Spleen (tissue), 11 donors: ENCODE data around the gene TRABD2B. TPM values are rescaled to one million over a fixed set of nuclear protein-coding genes. Genes with fewer than 3 reads are reported as not detected.

Experiments
- DNase-seq: peaks from one replicate; pipeline ENCODE4 v3.0.0-alpha.2; 2020
- H3K27ac ChIP-seq, 8 donors: fragments of 200-600 bp; sonication (generic) in 7 of 8; 1 replicate in 4 of 8; 2 replicates in 4 of 8; pipeline versions ENCODE4 v1.5.0 to v1.8.0; 2016 to 2021; ENCODE audit warnings: inconsistent platforms in 4 of 8, mild to moderate bottlenecking in 4 of 8, moderate library complexity in 1 of 8
- H3K27me3 ChIP-seq, 7 donors: fragments of 200-600 bp; sonication (generic) in 6 of 7; replicated peaks in 1 of 7; 1 replicate in 4 of 7; 2 replicates in 3 of 7; pipeline versions ENCODE4 v1.5.0 to v1.8.0; 2016 to 2021; ENCODE audit warnings: inconsistent platforms in 3 of 7, mild to moderate bottlenecking in 1 of 7
- H3K36me3 ChIP-seq, 6 donors: fragments of 200-600 bp; sonication (generic) in 5 of 6; 1 replicate in 4 of 6; 2 replicates in 2 of 6; pipeline versions ENCODE4 v1.5.0 to v1.8.0; 2016 to 2021; ENCODE audit warnings: inconsistent platforms in 2 of 6
- H3K4me1 ChIP-seq, 6 donors: fragments of 200-600 bp; sonication (generic) in 5 of 6; 1 replicate in 3 of 6; 2 replicates in 3 of 6; pipeline versions ENCODE4 v1.5.0 to v1.8.0; 2016 to 2021; ENCODE audit warnings: inconsistent platforms in 3 of 6
- H3K4me3 ChIP-seq, 8 donors: fragments of 200-600 bp; sonication (generic) in 7 of 8; 1 replicate in 4 of 8; 2 replicates in 4 of 8; pipeline versions ENCODE4 v1.5.0 to v1.8.0; 2016 to 2021; ENCODE audit warnings: inconsistent platforms in 4 of 8, mild to moderate bottlenecking in 4 of 8, moderate library complexity in 2 of 8
- H3K9me3 ChIP-seq, 8 donors: fragments of 200-600 bp; sonication (generic) in 7 of 8; 1 replicate in 4 of 8; 2 replicates in 4 of 8; pipeline versions ENCODE4 v1.5.0 to v1.8.0; 2016 to 2021; ENCODE audit warnings: inconsistent platforms in 4 of 8
- POLR2A ChIP-seq, 3 donors: fragments of 450-650 bp; IDR thresholded peaks; one replicate each; pipeline ENCODE4 v1.5.1; 2017; ENCODE audit warnings: antibody characterized with exemption in 3 of 3, mild to moderate bottlenecking in 1 of 3
- POLR2AphosphoS5 ChIP-seq, 3 donors: sonication (generic); formaldehyde crosslinking; IDR thresholded peaks; one replicate each; pipeline ENCODE4 v1.5.1; 2017; ENCODE audit warnings: antibody characterized with exemption in 3 of 3
- WGBS, 5 donors: extraction: QIAGEN DNeasy Blood & Tissue Kit in 3 of 5; methylation state at CpG; one replicate each; pipeline versions ENCODE4 v1.1.5 to v1.1.7; 2013 to 2018; 5-methylcytosine and 5-hydroxymethylcytosine counted together
- intact Hi-C: fragments of 100-400 bp; cut with DNase I; formaldehyde crosslinking; loops from one replicate; pipeline ENCODE4 v1.15.0; 2023; ENCODE audit warnings: low total_unique reads
- polyA plus RNA-seq, 3 donors: library from polyadenylated mRNA; stranded (reverse); fragments of 200-250 nt; gene quantifications; one replicate each; pipeline ENCODE4 v1.2.1, GENCODE V29; 2013
- total RNA-seq, 7 donors: library from RNA; depleted of rRNA in 3 of 7; stranded (reverse); fragments of >200 nt in 3 of 7; fragmentation: NEBNext Ultra II Directional in 4 of 7; extraction: Animal tissue kit (Norgen Biotek cat#: 25700) in 4 of 7; gene quantifications; one replicate each; pipeline versions ENCODE4 v1.1.0 to v1.2.1, GENCODE V29; 2016 to 2021
- TF ChIP-seq, protein P1 (sequence below), 11 experiments: fragments of 200-600 bp in 7 of 11; fragments of 450-650 bp in 4 of 11; sonication (generic) in 4 of 11; IDR thresholded peaks in 8 of 11; conservative IDR thresholded peaks in 3 of 11; 1 replicate in 7 of 11; 2 replicates in 4 of 11; pipeline versions ENCODE4 v1.4.0 to v1.8.0; 2016 to 2021; ENCODE audit warnings: antibody characterized with exemption in 11 of 11, inconsistent platforms in 4 of 11, mild to moderate bottlenecking in 1 of 11
- donor health status: healthy with polysubstance abuse.
- donor health status: DM: no; HTN: no; CAD: no; lungs with moderate emphysema.
- donor health status: DM: no; HTN: no; CAD: no.
- donor health status: Bipolar disorder and iron deficiency.
- donor health status: healthy.
- donor health status: DM: no; HTN: no; CAD: no.
- donor health status: DM: yes; HTN: yes; CAD: no.

Gene TRABD2B
- total and polyA plus RNA-seq, 10 donors, result 0.11 to 3.5 (median 0.64) TPM

DNA sequence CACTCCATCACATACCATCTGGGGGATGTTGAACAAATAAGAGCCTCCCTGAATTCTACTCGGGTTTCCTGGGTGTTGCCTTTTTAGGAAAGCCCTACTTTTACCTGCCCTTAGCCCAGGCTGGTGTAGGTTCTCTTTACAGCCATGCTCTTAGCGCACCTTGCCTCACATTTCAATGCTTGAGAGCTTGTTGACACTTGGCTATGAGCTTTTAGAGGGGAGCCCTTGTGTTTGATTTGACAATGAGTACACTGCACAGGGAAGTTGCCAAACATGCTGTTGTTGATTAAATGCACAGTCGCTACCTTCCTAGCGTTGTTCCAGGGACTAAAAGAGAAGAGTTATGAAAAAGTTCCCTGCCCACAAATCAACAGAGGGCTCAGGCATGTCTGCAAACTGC is 103.8 kb downstream of the TRABD2B start:
- Histone ChIP-seq H3K4me1 (no peaks in the 10 kb centered on the region), H3K9me3 (no peaks in the 10 kb centered on the region), H3K4me3 (no peak overlapping the region), H3K27me3 (peaks cover 0 to 42% (median 0%) of the 10 kb centered on the region in 7 donors), H3K36me3 (no peaks in the 10 kb centered on the region), H3K27ac (no peak overlapping the region)
- intact Hi-C loops, result no loop called here
- TF ChIP-seq, protein P1, sequence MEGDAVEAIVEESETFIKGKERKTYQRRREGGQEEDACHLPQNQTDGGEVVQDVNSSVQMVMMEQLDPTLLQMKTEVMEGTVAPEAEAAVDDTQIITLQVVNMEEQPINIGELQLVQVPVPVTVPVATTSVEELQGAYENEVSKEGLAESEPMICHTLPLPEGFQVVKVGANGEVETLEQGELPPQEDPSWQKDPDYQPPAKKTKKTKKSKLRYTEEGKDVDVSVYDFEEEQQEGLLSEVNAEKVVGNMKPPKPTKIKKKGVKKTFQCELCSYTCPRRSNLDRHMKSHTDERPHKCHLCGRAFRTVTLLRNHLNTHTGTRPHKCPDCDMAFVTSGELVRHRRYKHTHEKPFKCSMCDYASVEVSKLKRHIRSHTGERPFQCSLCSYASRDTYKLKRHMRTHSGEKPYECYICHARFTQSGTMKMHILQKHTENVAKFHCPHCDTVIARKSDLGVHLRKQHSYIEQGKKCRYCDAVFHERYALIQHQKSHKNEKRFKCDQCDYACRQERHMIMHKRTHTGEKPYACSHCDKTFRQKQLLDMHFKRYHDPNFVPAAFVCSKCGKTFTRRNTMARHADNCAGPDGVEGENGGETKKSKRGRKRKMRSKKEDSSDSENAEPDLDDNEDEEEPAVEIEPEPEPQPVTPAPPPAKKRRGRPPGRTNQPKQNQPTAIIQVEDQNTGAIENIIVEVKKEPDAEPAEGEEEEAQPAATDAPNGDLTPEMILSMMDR (IDR thresholded peaks at IDR 0.05 in 8 of 11, conservative IDR thresholded peaks at IDR 0.05 in 3 of 11), result no peak
- TF ChIP-seq POLR2A (IDR thresholded peaks at IDR 0.05), result no peak
- TF ChIP-seq POLR2AphosphoS5 (IDR thresholded peaks at IDR 0.05), result no peak
- no peak for DNase-seq
- 75 to 84% (median 80%) methylated on average over 4 of the region's 4 CpGs for WGBS, 5 donors

DNA sequence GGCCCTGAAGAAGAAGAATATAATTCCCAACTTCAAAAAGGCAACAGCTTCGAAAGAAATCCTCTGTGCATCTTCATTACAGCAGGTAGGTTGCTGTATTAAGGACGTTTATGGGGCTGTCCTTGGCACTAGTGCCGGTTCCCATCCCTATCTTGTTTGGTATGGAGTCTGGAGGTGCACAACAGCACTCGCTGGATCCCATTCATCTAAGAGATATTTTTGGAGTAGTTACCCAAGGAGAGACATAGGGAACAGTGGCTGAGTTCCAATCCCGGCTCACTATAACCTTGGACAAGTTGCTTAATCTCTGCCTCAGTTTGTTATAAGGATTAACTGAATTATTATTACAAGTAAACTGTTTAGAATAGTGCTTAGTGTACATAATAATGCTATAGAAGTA is 106.4 kb downstream of the TRABD2B start:
- Histone ChIP-seq H3K4me1 (no peaks in the 10 kb centered on the region), H3K27me3 (peaks cover 0 to 51% (median 0%) of the 10 kb centered on the region in 7 donors), H3K9me3 (no peaks in the 10 kb centered on the region), H3K36me3 (no peaks in the 10 kb centered on the region), H3K4me3 (no peak overlapping the region), H3K27ac (no peak overlapping the region)
- WGBS, 5 donors, result 81 to 90% (median 87%) methylated on average over 5 of the region's 5 CpGs
- intact Hi-C loops, result no loop called here
- no peak for TF ChIP-seq POLR2AphosphoS5 (IDR thresholded peaks at IDR 0.05)
- TF ChIP-seq, protein P1 (IDR thresholded peaks at IDR 0.05 in 8 of 11, conservative IDR thresholded peaks at IDR 0.05 in 3 of 11), result no peak
- TF ChIP-seq POLR2A (IDR thresholded peaks at IDR 0.05), result no peak
- no peak for DNase-seq

DNA sequence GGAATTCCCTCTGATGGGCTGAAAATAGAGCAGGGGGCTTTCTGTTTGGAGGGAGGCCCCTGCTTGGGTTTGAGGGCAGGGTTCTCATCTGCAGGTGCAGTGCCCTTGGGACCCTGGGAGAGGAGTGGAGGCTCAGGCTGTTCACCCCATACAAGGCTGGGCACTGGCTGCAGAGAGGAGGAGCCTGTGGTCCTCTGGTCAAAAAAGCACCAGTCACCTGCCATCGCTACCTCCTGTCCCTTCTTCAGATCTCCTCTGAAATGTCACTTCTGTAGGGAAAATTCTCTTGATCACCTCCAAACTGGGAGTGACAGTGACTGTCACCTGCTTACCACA is 108.9 kb downstream of the TRABD2B start:
- intact Hi-C loops, result no loop called here
- TF ChIP-seq, protein P1 (IDR thresholded peaks at IDR 0.05 in 8 of 11, conservative IDR thresholded peaks at IDR 0.05 in 3 of 11), result no peak
- no peak for TF ChIP-seq POLR2A (IDR thresholded peaks at IDR 0.05)
- no peak for TF ChIP-seq POLR2AphosphoS5 (IDR thresholded peaks at IDR 0.05)
- no peaks in the 10 kb centered on the region for H3K4me1 ChIP-seq
- H3K4me3 ChIP-seq, result no peak overlapping the region
- DNase-seq, result no peak
- H3K36me3 ChIP-seq, result no peaks in the 10 kb centered on the region
- 91 to 100% (median 100%) methylated on average over 1 of the region's 1 CpG for WGBS, 5 donors
- H3K9me3 ChIP-seq, result no peaks in the 10 kb centered on the region
- peaks cover 0 to 34% (median 0%) of the 10 kb centered on the region in 7 donors for H3K27me3 ChIP-seq
- no peak overlapping the region for H3K27ac ChIP-seq

DNA sequence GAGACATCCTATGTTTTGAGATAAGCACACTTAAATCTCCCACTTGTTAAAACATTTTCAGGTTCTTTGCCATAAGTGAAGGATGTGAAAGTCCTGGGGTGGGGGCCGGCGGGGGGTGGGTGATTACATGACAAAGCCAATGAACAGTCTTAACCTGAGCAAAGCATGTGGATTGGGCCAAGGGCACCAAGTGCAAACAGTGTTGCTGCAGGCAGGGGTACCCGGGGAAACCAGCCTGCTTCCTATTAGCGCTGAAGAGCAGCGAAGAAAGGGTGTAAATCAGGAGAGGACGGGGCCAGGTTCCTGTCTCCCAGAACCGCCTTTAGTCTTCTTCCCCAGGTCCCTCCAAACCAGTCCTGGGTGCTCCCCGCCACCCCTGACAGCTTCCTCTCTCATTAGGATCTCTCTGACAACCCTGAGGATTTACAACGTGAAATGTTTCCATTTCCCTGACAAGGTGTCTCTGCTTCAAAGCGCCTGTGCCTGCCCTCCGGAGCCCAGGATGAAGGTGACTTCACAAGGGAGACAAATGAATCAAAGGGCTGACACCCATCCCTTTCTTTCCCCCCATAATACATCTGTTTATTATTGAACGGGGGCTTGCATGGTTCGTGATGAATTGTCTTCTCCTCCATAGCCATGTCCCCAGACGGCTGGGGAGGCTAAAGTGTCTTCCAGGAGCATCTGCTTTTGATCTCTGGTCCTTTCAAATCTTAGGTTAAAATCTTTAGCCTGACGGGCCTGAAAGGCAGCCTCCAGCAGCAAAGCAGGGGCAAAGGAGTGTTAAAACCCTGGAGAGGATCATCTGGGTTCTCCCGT is 109.5 kb downstream of the TRABD2B start:
- TF ChIP-seq POLR2A (IDR thresholded peaks at IDR 0.05) (no peak), POLR2AphosphoS5 (IDR thresholded peaks at IDR 0.05) (no peak)
- TF ChIP-seq, protein P1 (IDR thresholded peaks at IDR 0.05 in 8 of 11, conservative IDR thresholded peaks at IDR 0.05 in 3 of 11), result no peak
- Histone ChIP-seq H3K4me3 (no peak overlapping the region), H3K27me3 (peaks cover 0 to 28% (median 0%) of the 10 kb centered on the region in 7 donors), H3K36me3 (no peaks in the 10 kb centered on the region), H3K27ac (no peak overlapping the region), H3K9me3 (no peaks in the 10 kb centered on the region), H3K4me1 (no peaks in the 10 kb centered on the region)
- no peak for DNase-seq
- intact Hi-C loops, result no loop called here
- 54 to 60% (median 55%) methylated on average over 14 to 16 of the region's 16 CpGs for WGBS, 5 donors
